DOHH2 (cell line): ENCODE measurements around the gene PKD2L1.

ENCODE experiments used
- CTCF ChIP-seq: fragments of 200-600 bp; sonication (generic); IDR thresholded peaks from one replicate; pipeline ENCODE4 v1.5.1; 2014; ENCODE audit warnings: antibody characterized with exemption, mild to moderate bottlenecking, low read depth, low read length; ENCODE audit not compliant: poor library complexity, severe bottlenecking
- EZH2phosphoT487 ChIP-seq: fragments of 200-600 bp; sonication (generic); IDR thresholded peaks from 2 replicates; pipeline ENCODE4 v1.6.1; 2017; ENCODE audit warnings: borderline replicate concordance, mild to moderate bottlenecking, antibody characterized with exemption, low read length, moderate library complexity, mixed read lengths

GRCh38 chr10:100306861-100307260 lies 23.2 kb downstream of the PKD2L1 start:
- TF ChIP-seq CTCF (no peak), EZH2phosphoT487 (no peak)
